ENCODE data around the gene ACSL5. TPM values are rescaled to one million over a fixed set of nuclear protein-coding genes. Genes with fewer than 3 reads are reported as not detected.

ACSL5 gene
- total and polyA plus RNA-seq, 10 of the 15 experiments (the other 5 are each of a cell fraction or from before 2014, with no cell fraction given), result 22.3 to 57.0 (median 46.4) TPM

DNA sequence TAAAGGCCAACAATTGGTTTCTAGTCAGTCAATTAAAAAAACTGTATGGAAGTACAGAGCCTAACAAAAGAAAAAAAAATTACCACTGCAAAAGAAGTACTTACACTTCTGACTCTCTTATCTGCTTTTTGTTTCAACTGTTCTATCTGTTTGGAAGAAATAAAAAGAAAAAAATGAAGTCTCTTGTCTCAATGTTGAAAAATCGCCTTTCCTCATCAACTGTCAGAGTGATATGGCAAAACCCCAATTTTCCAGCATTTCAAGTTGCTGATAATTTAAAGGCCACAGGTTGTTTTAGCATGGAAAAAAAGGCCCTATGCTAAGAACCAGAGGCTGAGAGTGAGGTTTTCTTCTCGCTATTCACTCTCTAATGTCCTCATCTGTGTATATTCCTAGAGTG lies 59.2 kb downstream of the ACSL5 start:
- Histone ChIP-seq H3K4me2 (ENCODE audit: control insufficient read depth, insufficient read depth) (no peak overlapping the region), H3K9me3 (replicated peaks; ENCODE audit: control insufficient read depth, insufficient read depth, low read length) (no peaks in the 10 kb centered on the region), H2AFZ (ENCODE audit: control insufficient read depth, low read depth, low read length) (no peak overlapping the region), H3K36me3 (ENCODE audit: control insufficient read depth in 2 of 2, insufficient read depth in 2 of 2, low read length in 1 of 2) (peaks cover 0 to 7% of the 10 kb centered on the region in 2 experiments; a peak in 3 of 4 replicates), H3K27ac (ENCODE audit: control insufficient read depth, insufficient read depth) (no peak overlapping the region), H3K4me3 (no peak overlapping the region), H4K20me1 (ENCODE audit: control insufficient read depth, insufficient read depth) (no peaks in the 10 kb centered on the region), H3K9ac (ENCODE audit: control insufficient read depth, insufficient read depth, low read length) (no peak overlapping the region), H3K79me2 (ENCODE audit: control insufficient read depth, insufficient read depth, low read length) (no peaks in the 10 kb centered on the region), H3K27me3 (replicated peaks in 1 of 2; ENCODE audit: control insufficient read depth in 2 of 2, insufficient read depth in 2 of 2, low read length in 1 of 2) (no peaks in the 10 kb centered on the region), H3K4me1 (ENCODE audit: control insufficient read depth, insufficient read depth, low read length) (no peaks in the 10 kb centered on the region)
- FAIRE-seq (no peak), DNase-seq (ENCODE audit: low read depth, low spot score) (no peak), ATAC-seq (no peak)
- 98% methylated on average over 2 of the region's 2 CpGs for WGBS (ENCODE audit: insufficient coverage, insufficient replicate concordance, low lambda C conversion rate, missing lambda C conversion rate)
- ChIA-PET SMC1A (ENCODE audit: uncharacterized antibody, unreplicated experiment) (interaction anchor here (0.8 to 2.9 kb wide), 4 partner anchors 9 to 125 kb away, joined by 3 to 16 read pairs (median 4); no protein-coding TSS in a partner anchor), POLR2A (no interaction called here), CTCF (interaction anchor here (0.6 to 4.1 kb wide), 9 partner anchors 10 to 1700 kb away, joined by 3 to 26 read pairs (median 3); no protein-coding TSS in a partner anchor), RAD21 (ENCODE audit: unreplicated experiment) (interaction anchor here (2.0 kb wide), 1 partner anchor 39 kb away, joined by 5 read pairs; no protein-coding TSS in a partner anchor)
- intact Hi-C loops (cut with micrococcal nuclease; ENCODE audit: unreplicated experiment) (loop anchor here (10.0 kb wide), 1 partner anchor 268 kb away; no protein-coding TSS in a partner anchor), in situ Hi-C loops (cut with MboI) (no loop called here)
- no TSS peak for BruUV-seq (replicated peaks)
- TF ChIP-seq, protein P1, sequence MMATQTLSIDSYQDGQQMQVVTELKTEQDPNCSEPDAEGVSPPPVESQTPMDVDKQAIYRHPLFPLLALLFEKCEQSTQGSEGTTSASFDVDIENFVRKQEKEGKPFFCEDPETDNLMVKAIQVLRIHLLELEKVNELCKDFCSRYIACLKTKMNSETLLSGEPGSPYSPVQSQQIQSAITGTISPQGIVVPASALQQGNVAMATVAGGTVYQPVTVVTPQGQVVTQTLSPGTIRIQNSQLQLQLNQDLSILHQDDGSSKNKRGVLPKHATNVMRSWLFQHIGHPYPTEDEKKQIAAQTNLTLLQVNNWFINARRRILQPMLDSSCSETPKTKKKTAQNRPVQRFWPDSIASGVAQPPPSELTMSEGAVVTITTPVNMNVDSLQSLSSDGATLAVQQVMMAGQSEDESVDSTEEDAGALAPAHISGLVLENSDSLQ (IDR thresholded peaks at IDR 0.05), result no peak
- no peak for TF ChIP-seq CREM (IDR thresholded peaks at IDR 0.05; ENCODE audit: low read depth)
- TF ChIP-seq, protein P2, sequence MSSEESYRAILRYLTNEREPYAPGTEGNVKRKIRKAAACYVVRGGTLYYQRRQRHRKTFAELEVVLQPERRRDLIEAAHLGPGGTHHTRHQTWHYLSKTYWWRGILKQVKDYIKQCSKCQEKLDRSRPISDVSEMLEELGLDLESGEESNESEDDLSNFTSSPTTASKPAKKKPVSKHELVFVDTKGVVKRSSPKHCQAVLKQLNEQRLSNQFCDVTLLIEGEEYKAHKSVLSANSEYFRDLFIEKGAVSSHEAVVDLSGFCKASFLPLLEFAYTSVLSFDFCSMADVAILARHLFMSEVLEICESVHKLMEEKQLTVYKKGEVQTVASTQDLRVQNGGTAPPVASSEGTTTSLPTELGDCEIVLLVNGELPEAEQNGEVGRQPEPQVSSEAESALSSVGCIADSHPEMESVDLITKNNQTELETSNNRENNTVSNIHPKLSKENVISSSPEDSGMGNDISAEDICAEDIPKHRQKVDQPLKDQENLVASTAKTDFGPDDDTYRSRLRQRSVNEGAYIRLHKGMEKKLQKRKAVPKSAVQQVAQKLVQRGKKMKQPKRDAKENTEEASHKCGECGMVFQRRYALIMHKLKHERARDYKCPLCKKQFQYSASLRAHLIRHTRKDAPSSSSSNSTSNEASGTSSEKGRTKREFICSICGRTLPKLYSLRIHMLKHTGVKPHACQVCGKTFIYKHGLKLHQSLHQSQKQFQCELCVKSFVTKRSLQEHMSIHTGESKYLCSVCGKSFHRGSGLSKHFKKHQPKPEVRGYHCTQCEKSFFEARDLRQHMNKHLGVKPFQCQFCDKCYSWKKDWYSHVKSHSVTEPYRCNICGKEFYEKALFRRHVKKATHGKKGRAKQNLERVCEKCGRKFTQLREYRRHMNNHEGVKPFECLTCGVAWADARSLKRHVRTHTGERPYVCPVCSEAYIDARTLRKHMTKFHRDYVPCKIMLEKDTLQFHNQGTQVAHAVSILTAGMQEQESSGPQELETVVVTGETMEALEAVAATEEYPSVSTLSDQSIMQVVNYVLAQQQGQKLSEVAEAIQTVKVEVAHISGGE (CRISPR knock-in tag; IDR thresholded peaks at IDR 0.05), result no peak
- no peak for TF ChIP-seq NFIC (IDR thresholded peaks at IDR 0.05; ENCODE audit: low read depth, low read length)
- TF ChIP-seq, protein P3, sequence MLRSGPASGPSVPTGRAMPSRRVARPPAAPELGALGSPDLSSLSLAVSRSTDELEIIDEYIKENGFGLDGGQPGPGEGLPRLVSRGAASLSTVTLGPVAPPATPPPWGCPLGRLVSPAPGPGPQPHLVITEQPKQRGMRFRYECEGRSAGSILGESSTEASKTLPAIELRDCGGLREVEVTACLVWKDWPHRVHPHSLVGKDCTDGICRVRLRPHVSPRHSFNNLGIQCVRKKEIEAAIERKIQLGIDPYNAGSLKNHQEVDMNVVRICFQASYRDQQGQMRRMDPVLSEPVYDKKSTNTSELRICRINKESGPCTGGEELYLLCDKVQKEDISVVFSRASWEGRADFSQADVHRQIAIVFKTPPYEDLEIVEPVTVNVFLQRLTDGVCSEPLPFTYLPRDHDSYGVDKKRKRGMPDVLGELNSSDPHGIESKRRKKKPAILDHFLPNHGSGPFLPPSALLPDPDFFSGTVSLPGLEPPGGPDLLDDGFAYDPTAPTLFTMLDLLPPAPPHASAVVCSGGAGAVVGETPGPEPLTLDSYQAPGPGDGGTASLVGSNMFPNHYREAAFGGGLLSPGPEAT (IDR thresholded peaks at IDR 0.05; ENCODE audit: low read depth), result no peak
- TF ChIP-seq, protein P4, sequence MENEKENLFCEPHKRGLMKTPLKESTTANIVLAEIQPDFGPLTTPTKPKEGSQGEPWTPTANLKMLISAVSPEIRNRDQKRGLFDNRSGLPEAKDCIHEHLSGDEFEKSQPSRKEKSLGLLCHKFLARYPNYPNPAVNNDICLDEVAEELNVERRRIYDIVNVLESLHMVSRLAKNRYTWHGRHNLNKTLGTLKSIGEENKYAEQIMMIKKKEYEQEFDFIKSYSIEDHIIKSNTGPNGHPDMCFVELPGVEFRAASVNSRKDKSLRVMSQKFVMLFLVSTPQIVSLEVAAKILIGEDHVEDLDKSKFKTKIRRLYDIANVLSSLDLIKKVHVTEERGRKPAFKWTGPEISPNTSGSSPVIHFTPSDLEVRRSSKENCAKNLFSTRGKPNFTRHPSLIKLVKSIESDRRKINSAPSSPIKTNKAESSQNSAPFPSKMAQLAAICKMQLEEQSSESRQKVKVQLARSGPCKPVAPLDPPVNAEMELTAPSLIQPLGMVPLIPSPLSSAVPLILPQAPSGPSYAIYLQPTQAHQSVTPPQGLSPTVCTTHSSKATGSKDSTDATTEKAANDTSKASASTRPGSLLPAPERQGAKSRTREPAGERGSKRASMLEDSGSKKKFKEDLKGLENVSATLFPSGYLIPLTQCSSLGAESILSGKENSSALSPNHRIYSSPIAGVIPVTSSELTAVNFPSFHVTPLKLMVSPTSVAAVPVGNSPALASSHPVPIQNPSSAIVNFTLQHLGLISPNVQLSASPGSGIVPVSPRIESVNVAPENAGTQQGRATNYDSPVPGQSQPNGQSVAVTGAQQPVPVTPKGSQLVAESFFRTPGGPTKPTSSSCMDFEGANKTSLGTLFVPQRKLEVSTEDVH (IDR thresholded peaks at IDR 0.05; ENCODE audit: low read depth, partially characterized antibody), result no peak
- no peak for TF ChIP-seq POU2F2 (IDR thresholded peaks at IDR 0.05; ENCODE audit: borderline replicate concordance, low read depth, low read length)
- no peak for TF ChIP-seq RELA (IDR thresholded peaks at IDR 0.05; ENCODE audit: borderline replicate concordance, partially characterized antibody)
- TF ChIP-seq, protein P5, sequence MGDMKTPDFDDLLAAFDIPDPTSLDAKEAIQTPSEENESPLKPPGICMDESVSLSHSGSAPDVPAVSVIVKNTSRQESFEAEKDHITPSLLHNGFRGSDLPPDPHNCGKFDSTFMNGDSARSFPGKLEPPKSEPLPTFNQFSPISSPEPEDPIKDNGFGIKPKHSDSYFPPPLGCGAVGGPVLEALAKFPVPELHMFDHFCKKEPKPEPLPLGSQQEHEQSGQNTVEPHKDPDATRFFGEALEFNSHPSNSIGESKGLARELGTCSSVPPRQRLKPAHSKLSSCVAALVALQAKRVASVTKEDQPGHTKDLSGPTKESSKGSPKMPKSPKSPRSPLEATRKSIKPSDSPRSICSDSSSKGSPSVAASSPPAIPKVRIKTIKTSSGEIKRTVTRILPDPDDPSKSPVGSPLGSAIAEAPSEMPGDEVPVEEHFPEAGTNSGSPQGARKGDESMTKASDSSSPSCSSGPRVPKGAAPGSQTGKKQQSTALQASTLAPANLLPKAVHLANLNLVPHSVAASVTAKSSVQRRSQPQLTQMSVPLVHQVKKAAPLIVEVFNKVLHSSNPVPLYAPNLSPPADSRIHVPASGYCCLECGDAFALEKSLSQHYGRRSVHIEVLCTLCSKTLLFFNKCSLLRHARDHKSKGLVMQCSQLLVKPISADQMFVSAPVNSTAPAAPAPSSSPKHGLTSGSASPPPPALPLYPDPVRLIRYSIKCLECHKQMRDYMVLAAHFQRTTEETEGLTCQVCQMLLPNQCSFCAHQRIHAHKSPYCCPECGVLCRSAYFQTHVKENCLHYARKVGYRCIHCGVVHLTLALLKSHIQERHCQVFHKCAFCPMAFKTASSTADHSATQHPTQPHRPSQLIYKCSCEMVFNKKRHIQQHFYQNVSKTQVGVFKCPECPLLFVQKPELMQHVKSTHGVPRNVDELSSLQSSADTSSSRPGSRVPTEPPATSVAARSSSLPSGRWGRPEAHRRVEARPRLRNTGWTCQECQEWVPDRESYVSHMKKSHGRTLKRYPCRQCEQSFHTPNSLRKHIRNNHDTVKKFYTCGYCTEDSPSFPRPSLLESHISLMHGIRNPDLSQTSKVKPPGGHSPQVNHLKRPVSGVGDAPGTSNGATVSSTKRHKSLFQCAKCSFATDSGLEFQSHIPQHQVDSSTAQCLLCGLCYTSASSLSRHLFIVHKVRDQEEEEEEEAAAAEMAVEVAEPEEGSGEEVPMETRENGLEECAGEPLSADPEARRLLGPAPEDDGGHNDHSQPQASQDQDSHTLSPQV (IDR thresholded peaks at IDR 0.05), result no peak
- no peak for TF ChIP-seq POLR2AphosphoS2 (IDR thresholded peaks at IDR 0.05; ENCODE audit: low read depth, low read length)

Data from GM12878 (cell line).